HG02870 (cell line): Measurements from ENCODE around the gene INSC.
A peak's percentile ranks its signal among the peaks of the same experiment; 100 is the strongest.
"Not testable (repeated sequence)": the region's sequence is repeated elsewhere in the genome, so short reads cannot be mapped to it uniquely, and the experiment has no call there.

Source experiments
- ATAC-seq: cut with Tn5 transposase; IDR thresholded peaks from one replicate; pipeline ENCODE4 v1.9.1; 2021; ENCODE audit warnings: mild to moderate bottlenecking, moderate library complexity; ENCODE audit not compliant: unreplicated experiment

Gene INSC, protein sequence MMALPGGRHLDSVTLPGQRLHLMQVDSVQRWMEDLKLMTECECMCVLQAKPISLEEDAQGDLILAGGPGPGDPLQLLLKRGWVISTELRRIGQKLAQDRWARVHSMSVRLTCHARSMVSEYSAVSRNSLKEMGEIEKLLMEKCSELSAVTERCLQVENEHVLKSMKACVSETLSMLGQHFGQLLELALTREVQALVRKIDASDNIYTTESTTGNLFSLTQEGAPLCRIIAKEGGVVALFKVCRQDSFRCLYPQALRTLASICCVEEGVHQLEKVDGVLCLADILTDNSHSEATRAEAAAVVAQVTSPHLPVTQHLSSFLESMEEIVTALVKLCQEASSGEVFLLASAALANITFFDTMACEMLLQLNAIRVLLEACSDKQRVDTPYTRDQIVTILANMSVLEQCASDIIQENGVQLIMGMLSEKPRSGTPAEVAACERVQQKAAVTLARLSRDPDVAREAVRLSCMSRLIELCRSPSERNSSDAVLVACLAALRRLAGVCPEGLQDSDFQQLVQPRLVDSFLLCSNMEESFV

DNA sequence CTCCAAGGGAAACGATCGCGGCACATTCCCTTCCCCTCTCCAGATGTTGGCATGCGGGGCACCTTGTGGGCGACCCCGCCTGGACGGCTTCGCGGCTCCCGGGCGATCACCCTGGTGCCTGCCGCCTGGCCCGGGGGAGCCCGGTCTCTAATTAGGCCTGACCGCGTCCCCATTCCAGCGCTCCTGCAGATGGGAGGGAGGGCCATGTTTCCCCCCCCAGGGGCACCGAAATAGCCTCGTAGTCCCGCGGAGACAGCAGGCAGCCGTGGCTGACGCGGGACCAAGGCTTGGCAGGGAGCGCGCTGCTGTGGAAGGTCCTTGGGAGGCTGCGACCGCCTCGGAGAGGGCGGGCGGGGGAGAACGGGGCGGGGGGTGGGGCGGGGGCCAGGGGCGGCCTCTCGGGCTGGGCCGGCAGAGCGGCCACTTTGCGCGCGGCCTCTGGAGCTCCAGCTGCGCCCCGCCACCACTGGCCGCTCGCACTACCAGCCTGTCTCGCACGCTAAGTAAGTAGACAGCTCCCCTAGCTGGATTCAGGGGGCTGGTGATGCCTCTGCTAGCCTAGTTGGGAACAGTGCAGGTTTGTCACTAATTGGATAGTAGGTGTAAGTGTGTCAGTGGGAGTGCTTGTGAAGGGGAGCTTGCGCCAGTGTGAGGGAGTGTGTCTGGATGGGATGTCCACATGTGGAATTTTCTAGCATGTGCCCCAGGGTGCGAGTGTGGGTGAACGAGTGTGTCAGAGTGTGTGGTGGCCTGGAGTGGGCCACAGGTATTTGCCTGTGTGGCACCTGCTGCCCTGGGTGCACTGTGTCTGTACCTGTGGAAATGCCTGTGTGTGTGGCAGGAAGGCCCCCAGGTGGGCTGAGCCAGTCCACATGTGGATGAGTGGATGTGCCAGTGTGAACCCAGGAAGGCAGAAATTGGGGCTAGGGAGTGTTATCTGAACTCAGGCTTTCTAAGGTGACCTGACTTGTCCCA, at the start of gene INSC:
INSC (plus strand) TSS at position 423 of the 975 bp plus-strand sequence. CDS start 34,252 bp downstream, outside the sequence.
- no peak for ATAC-seq

DNA sequence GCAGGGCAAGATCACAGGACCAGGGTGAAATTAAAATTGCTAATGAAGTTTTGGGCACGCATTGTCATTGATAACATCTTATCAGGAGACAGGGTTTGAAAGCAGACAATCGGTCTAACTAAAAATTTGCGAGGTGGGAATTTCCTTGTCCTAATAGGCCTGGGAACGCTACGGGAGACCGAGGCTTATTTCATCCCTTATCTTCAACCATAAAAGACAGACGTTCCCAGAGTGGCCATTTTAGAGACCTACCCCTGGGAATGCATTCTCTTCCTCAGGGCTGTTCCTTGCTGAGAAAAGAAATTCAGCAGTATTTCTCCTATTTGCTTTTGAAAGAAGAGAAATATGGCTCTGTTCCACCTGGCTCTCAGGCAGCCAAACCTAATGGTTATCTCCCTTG, 45.0 kb upstream of the INSC start:
- not testable (repeated sequence) for ATAC-seq

DNA sequence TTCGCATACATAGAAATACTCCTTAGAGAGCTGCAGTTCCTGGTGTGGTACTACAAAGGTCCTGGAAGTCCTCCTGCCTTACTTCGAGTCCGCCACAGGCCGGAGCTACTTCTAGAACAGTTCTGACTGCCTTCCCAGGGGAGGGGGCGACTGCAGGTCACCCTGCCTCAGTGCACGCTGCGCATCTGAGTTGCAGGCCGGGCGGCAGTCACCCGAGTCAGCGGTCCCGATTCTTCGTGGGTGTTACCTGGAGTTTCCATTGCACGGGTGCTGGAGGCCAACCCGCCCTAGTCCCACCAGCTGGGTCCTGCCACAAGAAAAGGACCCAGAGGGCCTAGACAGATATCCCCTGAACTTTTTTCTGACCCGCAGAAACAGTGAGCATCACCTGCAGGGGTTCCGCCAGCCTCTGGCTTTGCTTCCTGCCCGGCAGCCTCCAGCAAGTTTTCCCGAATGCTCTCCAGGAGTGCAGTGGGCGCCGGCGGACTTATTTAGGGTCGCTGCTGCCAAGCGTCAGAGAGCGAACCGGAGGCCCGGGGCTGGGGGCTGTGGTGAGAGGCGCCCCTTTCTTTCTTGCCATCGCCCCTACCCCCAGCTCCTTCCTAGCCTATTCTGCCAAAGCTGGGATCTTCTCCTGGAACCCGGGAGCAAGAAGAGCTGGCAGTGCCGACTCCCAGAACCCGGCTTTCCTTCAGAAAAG, 43.0 kb upstream of the INSC start:
- ATAC-seq = no peak

DNA sequence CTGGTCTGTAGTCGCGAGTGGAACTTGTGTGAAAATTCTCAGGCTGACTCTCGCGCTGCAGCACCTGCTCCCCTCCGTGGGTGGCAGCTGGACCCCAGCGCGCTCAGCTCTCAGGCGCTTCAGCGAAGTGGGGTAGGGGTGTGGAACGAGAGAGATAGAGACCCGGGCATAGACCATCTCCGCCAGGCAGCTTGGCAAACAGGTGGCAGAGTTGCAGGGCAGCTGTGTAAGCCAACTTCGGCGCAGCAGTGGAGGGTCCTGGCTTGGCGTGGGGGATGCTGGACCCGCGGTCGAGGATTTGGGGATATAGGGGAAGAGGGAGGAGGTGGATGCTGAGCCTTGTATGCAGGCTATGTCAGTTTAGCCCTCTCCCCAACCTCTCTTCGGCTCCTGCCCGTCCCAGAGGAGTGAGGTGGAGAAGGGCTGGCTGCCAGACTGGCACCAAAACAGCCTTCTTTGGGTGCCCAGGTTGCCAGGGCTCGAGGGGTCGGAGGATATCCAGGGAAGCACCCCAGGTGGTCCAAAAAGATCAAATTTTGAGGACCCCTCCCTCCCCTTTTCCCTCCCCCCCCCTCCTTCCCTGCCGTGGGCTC, 42.1 kb upstream of the INSC start:
- no peak for ATAC-seq

DNA sequence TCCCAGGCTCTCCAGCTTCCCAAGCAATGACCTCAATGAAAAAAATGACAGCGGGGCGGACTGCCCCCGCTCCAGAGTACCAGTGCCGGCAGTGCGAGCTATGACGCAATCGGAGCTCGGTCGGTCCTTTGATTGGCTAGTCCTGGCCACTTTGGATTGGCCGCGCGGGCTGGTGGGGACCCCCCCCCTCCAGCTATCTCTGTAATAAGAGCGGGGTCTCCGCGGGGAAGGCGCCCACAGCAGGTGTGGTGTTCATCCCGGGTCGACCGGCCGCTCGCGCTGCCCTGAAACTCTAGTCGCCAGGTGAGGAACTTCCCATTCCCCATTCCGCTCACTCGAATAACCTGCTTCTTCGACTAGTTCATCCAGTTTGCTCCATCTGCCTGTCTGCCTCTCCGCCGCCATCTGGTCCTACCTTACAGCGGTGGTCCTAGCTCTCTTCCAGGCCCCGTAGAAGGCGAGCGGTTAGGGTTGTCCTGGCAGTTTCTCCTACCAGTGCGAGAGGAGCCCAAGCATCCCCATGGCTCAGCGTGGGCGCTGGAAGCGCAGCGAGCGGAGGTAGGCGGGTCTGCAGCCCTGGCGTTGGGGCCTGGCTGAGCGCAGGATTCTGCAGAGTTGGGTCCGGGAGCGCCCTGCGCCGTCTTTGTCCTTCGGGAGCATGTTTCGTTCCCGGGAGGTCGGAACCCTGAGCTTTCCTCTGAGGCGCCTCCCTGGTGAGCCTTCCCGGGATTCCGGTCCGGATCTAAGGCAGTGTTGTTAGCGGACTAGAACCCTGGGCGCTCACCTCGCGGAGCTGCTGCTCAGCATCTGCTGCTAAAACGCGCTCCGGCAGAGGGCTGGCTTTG, 41.1 kb upstream of the INSC start, which contains the start of gene CALCB:
CALCB (plus strand) TSS at position 233 of the 845 bp plus-strand sequence. CDS start 1,126 bp downstream, outside the sequence.
- ATAC-seq = no peak

DNA sequence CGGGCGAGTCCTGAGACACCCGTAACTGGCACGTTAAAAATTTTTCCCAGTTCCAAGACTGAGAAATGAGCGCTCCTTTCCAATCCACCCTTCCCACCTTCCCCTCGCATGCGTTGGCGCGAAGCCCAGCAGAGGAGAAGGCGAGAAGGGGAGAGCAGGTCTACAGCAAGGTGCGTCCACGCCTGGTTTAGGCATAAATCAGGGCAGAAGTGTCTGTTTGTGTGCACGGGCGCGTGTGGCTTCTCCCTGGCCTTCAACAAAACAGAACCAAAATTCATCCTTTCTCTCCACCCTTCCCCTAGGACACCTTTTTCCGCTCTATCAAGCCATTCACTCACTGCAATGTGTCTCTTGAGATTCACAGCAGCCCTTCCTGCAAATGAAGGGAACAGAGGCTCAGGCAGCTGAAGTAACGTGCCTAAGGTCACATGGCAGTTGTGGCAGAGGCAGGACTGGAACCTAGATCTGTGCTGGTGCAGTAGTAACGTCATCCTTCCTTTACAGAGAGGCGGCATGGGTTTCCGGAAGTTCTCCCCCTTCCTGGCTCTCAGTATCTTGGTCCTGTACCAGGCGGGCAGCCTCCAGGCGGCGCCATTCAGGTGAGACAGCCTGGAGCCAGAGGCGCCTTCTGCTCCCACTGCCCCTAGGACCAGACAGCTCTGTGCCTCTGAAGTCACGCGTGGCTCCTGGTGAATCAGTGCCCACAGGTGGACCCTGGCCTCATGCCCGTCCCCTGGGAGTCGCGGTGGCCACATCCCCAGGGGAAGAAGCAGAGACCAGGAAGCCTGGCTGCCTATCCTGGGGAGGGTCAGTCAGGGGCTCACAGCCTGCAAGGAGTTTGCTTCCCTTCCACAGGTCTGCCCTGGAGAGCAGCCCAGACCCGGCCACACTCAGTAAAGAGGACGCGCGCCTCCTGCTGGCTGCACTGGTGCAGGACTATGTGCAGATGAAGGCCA, 40.2 kb upstream of the INSC start:
- ATAC-seq = peak; percentile 95

DNA sequence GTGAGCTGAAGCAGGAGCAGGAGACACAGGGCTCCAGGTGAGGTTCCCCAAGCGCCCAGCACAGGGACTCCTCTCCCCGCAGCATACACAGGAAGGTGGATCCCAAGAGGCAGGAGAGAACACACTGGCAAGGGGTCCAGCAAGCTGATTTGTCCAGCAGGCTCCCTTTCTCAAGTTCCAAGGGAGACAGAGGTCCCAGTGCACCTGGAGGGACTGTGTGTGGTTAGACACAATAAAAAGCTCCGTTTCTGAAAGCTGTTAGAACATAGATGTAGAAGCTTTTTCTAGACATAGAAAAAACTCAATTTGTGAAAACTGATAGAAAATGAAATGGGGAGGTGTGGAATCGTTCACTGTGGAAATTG, 39.6 kb upstream of the INSC start:
- ATAC-seq = no peak

DNA sequence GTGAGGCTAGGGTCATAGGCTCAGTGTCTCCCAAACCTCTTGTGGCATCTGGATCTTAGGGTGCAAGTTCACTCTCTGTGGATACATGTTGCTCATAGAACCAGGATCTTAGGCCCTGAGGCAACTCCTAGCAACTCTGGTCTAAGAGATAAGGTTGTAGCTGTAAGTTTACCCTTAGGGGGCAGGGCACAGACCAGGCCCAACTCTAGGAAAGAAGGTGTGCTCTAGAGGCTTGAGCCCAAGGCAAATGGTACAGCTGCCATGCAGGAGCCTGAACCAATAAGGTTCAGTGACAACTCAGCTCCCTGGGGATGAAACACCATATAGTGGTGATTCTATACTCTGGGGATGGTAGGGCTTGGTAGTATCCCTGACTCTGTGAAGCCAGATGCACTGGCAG, 23.5 kb upstream of the INSC start:
- ATAC-seq = no peak

DNA sequence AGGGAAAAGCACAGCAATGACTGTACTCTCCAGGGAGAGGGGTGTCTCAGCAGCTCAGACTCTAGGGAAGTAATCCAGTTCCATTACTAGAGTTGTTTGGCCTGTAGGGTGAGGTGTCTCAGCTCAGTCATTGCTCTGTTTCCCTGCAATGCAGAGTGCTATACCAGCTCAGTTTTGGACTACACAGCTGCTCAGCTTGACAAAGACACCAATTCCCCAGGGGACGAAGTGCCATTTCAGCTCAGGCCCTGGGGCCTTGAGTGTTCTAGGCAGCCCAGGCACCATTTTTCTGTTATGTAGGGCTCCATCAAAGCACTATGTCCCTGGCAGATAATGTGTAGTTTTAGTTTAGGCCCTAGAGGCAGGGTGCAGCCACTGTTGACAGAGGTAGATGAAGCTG, 23.1 kb upstream of the INSC start:
- ATAC-seq = no peak

DNA sequence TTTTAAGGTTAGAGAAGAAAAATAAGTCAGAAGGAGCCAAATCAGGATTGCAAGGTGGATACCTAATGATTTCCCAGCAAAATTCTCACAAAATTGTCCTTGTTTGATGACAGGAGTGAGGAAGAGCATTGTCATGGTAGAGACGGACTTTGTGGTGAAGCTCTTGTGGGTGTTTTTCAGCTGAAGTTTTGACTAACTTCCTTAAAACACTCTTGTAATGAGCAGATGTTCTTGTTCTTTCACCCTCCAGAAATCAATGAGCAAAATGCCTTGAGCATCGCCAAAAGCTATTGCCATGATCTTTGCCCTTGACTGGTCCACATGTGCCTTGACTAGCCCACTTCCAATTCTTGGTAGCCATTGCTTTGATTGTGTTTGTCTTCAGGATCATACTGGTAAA, 21.3 kb upstream of the INSC start:
- ATAC-seq = peak; percentile 92

DNA sequence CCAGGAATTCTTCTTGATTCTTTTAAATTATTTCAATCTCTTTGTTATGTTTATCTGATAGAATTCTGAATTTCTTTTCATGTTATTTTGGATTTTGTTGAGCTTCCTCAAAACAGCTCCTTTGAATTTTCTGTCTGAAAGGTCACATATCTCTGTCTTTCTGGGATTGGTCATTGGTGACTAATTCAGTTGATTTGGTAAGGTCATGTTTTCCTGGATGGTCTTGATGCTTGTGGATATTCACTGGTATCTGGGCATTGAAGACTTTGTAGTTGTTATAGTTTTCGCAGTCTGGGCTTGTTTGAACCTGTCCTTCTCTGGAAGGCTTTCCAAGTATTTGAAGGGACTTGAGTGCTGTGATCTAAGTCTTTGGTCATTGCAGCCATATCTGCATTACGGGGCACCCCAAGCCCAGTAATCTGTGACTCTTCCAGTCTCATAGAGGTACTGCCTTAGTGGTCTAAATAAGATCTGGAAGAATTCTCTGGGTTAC, 18.9 kb upstream of the INSC start:
- ATAC-seq = no peak

DNA sequence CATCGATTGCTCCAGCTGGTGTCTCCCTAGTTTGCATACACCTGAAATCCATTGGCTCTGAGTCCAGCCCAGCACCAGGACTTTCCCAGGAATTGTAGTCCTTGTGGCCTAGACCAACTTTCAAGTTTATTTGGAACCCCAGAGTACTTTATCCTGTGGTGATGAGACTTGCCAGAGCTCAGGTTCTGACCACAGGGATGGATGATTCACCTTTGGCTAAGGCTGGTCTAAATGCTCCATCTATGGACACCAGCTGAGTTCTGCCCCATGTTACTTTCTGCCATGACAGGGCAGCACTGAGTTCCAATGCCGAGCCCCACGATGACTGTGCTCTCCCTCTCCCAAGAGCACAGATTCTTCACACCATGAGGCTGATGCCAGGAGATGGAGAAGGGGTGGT, 17.3 kb upstream of the INSC start:
- no peak for ATAC-seq

DNA sequence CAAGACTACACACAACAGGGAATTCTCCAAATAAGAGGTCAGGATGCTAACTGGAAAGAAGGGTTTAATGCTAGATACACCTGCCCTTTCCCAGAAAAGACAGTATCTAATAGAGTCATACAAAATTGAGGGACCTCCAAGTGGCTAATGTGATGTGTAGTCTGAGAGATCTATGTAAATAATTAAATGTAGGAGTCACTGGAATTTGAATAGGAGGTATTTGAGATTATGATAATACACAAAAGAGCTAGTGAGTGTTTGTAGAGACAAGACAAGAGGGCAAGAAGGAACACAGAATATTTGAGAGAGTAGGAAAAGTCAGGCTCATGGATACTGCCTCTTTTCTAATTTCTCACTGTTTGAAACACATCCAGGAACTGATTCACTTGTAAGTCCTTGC, 15.5 kb upstream of the INSC start:
- no peak for ATAC-seq

DNA sequence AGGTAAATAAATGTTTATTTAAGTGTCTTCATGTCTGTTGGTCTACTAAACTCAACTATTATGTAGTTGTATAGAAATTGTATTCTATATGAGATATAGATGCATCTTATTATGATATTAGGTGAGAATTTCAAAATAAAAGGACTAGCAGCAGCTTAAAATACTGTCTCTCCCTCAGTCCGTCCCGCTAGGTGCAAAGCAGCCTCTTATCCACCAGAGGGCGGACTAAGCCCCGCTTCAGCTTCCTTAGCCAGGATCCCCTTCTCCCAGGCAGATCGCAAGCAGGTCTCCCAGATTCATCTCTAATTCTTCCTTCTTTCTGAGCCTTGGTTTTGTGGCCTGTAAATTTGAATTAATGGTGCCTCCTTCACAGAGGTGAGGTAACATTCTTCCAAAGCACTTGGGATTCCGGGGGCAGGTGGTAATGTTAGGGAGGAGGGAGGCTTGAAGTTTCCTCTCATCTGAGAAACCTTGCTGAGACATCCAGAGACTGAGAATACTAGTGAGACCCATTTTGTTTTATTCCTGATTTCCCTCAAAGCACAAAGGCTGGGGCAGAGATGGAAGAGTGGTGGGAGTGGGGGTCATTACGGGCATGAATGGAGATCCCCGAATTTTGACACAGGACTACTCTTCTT, 13.5 kb upstream of the INSC start:
- ATAC-seq = peak; percentile 83

DNA sequence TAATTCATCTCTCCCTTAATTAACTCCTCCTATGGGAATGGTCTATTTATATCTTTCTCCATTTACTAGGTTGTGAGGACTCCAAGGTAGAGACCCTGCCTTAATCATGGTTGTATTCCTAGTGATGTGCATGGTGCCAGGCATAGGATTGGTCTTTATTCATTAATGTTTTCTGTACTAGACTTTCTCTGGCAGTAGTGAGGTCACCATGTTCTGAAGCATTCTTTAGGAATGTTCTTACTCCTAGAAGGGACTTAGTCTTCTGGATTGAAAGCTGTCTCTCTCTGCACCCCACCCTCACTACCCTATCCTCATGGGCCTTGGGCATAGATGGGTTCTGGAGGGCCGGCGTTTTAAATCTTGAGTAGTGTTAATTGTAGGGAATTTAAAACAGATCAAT, 10.6 kb upstream of the INSC start:
- ATAC-seq = no peak

DNA sequence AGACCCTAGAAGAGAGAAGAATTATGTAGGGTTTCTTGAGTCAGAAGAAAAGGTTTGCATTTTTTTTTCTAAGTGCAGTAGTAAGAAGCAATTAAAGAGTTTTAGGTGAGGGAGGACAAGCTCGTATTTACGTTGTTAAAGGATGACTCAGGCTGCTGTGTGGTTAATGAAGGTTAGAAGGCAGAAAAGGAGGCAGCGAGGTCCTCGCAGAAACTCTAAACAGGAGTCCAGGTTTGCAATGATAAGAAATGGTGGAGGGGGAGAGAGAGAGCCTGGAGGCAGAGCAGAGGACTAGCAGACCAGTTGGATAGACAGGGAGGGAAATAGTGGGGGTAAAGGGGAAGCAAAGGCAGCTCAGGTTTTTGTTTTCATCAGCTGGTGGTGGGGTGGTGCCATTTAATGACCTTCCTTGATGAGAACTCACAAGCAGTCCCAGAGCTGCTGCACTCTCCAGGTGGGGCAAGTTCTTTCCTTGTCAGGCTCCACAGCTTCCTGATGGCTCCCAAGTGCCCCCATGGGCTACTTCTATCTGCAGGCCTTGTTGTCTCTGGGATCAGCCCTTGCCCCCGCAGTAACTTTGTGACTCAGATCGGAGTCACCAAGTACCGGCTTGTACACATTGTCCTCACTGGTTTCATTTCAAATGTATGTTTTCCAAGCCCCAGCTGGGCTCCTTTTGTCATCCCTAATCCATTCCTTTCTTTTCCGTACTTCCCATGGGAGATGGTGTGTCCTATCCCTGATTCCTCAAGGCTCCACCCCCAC, 8.3 kb upstream of the INSC start:
- ATAC-seq = no peak
